ENCODE measurements around the gene PSMG3.

PSMG3 gene

DNA sequence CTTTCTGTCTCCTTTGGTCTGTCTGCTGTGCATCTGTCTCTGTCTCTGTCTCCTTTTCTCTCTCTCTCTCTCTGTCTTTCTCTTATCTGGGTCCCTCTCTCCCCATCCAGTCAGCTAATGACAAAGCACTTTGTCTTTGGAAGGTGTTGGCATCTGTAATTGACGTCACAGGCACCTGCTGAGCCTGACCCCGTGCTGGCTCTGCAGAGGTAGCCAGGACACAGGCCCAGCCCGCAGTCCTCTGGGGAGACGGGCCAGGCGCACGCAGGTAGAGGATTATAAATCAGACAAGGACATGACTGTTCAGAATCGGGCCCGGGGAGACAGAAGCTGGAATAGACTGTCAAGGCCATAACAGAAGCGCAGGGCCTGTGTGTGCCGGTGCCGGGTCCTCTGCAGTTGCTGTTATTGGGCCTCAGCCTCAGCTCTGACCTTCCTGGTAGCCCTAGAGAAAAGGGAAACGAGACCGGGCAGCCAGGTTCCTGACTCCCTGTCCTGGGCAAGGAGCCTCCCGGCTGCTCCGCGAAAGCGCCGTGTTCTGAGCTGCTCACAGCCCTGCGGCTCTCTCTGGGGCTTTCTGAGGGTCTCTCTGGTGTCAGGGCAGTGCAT lies 10.7 kb upstream of the PSMG3 start:
- no peak for DNase-seq (ENCODE audit: low read depth in 1 of 2, low spot score in 1 of 2)

- DNase-seq (ENCODE audit: low read depth in 1 of 2, low spot score in 1 of 2): peak; percentile 61 to 63
Measured at GRCh38 chr7:1579481-1580421, 9.9 kb upstream of the PSMG3 start.

DNA sequence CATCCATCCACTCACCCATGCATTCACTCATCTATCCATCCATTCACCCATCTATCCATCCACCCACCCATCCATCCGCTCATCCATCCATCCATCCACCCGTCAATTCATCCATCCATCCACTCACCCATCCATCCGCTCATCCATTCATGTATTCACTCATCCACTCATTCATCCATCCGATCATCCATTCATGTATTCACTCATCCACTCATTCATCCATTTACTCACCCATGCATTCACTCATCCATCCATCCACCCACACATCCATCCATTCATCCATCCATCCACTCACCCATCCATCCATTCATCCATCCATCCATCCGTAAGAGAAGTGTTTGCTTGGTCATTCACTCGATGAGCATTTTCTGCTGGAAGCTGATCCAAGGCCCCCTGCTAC lies 8.7 kb upstream of the PSMG3 start:
- DNase-seq (ENCODE audit: low read depth in 1 of 2, low spot score in 1 of 2): no peak

GRCh38 chr7:1576521-1577253 lies 6.9 kb upstream of the PSMG3 start:
- DNase-seq (ENCODE audit: low read depth in 1 of 2, low spot score in 1 of 2): no peak

DNA sequence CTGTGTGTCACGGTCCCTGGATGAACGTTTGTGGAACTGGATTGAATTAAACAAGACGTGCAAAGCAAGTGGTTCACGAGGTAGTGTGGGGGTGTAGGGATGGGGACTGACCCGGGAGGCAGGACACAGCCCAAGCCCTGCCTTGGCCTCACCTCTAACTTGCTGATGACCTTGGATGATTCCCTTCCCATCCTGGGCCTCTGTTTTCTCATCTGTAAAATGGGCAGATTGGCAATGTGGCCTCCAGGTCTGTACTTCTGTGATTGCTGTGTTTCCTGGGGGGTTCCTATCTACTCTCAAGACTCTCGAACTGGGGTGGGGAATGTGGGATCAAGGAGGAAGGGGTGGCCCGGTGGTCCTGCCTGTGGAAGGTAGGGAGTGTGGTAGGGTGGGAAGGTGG lies 6.0 kb upstream of the PSMG3 start:
- DNase-seq (ENCODE audit: low read depth in 1 of 2, low spot score in 1 of 2): no peak

- no peak for DNase-seq (ENCODE audit: low read depth in 1 of 2, low spot score in 1 of 2)
Measured at GRCh38 chr7:1572111-1572822, 2.4 kb upstream of the PSMG3 start.

GRCh38 chr7:1569440-1569832 lies 396 bp downstream of the PSMG3 start:
- no peak for DNase-seq (ENCODE audit: low read depth in 1 of 2, low spot score in 1 of 2)

GRCh38 chr7:1569016-1569415 lies 816 bp downstream of the PSMG3 start:
- no peak for DNase-seq (ENCODE audit: low read depth in 1 of 2, low spot score in 1 of 2)

GRCh38 chr7:1567896-1568510 lies 1.8 kb downstream of the PSMG3 start:
- no peak for DNase-seq (ENCODE audit: low read depth in 1 of 2, low spot score in 1 of 2)

GRCh38 chr7:1567049-1567771 lies 2.6 kb downstream of the PSMG3 start:
- DNase-seq (ENCODE audit: low read depth in 1 of 2, low spot score in 1 of 2): no peak

GRCh38 chr7:1566687-1567048 lies 3.2 kb downstream of the PSMG3 start:
- DNase-seq (ENCODE audit: low read depth in 1 of 2, low spot score in 1 of 2): no peak

DNA sequence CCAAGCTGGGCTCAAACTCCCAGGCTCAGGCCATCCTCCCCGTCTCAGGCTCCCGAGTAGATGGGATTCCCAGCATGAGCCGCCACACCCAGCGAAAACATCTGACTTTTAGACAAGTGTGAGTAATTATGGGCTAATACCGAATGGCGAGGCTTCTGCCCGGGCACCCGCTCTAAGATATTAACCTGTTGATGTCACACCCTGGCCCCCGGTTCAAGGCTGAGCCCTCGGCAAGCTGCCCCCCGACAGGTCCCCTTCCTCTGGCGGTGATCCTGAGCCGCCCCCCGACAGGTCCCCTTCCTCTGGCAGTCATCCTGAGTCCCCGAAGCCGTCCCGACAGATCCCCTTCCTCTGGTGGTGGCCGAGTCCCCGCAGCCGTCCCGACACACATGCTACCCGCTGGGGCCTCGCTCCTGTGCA lies 5.2 kb downstream of the PSMG3 start:
- DNase-seq (ENCODE audit: low read depth in 1 of 2, low spot score in 1 of 2): no peak

DNA sequence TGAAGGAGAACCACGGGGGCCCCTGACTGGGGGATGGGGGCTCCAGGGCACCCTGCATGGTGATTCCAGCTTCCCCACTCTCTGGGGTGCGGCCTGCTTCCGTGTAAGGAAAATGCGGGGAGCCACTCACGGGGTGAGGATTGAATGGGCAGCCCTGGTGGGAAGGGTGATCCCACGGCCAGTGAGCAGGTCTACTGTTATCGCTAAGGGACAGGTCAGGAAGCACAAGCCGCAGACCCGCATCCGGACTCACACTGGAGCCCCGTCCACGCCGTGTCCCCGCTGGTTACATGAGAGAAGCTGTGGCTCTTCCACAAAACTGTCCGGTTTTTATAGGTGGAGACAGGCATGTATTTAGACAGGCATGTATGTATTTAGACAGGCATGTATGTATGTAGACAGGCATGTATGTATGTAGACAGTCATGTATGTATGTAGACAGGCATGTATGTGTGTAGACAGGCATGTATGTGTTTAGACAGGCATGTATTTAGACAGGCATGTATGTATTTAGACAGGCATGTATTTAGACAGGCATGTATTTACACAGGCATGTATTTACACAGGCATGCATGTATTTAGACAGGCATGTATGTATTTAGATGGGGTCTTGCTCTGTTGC lies 5.7 kb downstream of the PSMG3 start:
- no peak for DNase-seq (ENCODE audit: low read depth in 1 of 2, low spot score in 1 of 2)

DNA sequence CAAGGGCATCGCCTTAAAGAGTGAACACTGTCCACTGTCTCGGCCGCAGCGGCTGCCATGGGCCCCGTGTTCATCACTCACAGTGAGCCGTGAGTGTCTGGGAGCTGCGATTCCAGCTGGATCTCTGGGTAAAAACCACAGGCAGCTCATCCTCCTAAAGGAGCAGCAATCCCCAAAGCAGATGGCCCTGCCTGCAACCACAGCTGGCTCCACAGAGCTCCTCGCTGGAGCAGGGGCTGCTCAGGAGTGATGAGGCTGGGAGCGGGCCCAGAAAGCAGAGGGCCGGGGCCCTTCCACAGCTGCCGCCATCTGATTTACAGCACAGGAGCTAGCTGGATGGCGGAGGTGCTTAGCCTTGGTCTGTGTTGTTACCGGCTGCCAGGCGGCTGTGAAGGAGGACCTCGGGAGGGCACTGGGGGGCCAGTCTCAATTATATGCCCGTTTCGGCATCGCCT lies 7.2 kb downstream of the PSMG3 start:
- DNase-seq (ENCODE audit: low read depth in 1 of 2, low spot score in 1 of 2): no peak

DNA sequence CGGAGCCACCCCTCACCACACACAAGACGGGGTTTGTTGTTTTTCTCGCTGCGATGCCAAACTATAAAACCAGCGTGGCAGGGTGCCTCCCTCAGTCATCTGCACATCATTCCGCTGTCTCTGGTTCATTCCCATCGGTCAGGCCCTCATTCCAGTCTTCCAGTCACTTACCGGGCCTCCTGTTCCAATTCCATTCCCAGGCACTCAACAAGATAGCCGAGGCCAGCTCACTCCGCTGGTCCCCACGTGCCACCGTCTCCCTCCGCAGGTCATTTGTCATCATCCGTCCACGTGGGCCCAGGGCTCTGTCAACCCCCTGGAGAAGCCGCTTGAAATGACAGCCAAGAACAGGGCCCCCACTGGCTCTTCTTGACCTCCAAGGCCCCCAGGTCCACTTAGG lies 7.7 kb downstream of the PSMG3 start:
- no peak for DNase-seq (ENCODE audit: low read depth in 1 of 2, low spot score in 1 of 2)

DNA sequence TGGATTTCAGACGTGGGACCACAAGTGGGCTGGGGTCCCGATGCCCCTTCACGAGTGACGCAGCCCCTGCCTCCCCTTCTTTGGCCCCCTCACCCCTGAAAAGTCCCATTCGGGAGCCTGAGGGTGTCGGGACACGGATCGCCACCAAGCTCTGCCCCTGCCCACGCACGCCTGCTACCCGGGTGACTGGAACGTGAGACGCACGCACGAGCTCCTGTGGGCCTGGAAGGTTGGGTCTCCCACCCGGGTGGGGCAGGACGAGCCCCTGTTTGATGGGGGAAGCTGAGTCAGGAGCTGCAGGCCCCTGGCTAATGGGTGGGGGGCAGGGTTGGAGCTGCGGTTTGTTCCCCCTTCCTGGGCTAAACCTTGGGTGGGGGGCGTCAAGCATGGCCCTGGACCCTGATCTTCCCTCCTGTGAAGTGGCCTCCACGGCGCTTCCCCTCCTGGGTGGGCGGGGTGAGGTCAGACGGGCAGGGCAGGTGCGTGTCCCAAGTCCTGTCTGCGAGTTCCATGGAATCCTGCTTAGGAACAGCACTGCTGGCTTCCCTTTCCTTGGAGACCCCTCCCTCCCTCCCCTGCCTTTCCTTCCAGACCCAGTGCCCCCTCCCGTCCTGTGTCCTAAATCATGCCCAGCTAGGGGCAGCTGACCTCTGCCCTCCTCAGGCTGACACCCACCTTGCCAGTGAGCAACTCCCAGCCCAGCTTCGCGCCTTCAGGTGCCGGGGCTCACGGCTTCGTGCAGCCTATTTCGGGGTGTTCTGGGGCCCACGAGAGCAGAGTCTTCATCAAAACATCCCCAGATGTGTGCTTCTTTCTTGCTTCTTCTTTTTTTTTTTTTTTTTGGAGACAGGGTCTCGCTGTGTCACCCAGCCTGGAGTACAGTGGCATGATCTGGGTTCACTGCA lies 8.5 kb downstream of the PSMG3 start:
- DNase-seq (ENCODE audit: low read depth in 1 of 2, low spot score in 1 of 2): no peak

- no peak for DNase-seq (ENCODE audit: low read depth in 1 of 2, low spot score in 1 of 2)
Measured at GRCh38 chr7:1560620-1561031, 9.2 kb downstream of the PSMG3 start.

Data from activated CD4-positive, alpha-beta T cell treated with anti-CD3 and anti-CD28 coated beads, Interleukin-2, amount 50 U/mL, for 24 hours (primary cell).